ENCODE measurements around the gene NGLY1.

DNA sequence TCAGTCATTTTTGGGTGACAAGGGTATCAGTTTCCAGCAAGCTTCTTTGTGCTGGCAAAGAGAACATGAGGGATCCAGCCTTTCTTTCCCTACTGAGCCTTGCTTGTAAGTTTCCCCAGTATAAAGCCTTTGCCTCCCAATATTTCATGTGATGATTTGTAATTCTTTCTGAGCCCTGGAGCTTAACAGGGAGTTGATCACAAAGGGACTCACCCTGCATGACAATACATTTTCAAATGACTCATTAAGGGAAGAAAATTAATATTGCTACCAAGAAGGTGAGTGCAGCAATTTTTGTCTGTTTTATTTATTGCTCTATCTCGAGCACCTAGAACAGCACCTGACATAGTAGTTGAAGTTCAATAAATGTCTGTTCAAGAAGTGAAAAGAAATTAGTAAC, 34.4 kb upstream of the NGLY1 start:
- TF ChIP-seq, protein P1, sequence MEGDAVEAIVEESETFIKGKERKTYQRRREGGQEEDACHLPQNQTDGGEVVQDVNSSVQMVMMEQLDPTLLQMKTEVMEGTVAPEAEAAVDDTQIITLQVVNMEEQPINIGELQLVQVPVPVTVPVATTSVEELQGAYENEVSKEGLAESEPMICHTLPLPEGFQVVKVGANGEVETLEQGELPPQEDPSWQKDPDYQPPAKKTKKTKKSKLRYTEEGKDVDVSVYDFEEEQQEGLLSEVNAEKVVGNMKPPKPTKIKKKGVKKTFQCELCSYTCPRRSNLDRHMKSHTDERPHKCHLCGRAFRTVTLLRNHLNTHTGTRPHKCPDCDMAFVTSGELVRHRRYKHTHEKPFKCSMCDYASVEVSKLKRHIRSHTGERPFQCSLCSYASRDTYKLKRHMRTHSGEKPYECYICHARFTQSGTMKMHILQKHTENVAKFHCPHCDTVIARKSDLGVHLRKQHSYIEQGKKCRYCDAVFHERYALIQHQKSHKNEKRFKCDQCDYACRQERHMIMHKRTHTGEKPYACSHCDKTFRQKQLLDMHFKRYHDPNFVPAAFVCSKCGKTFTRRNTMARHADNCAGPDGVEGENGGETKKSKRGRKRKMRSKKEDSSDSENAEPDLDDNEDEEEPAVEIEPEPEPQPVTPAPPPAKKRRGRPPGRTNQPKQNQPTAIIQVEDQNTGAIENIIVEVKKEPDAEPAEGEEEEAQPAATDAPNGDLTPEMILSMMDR (conservative IDR thresholded peaks at IDR 0.05): no peak
- no peak for TF ChIP-seq EZH2 (IDR thresholded peaks at IDR 0.05; ENCODE audit: low read depth)
